ENCODE results near the gene OGDH. TPM values are rescaled to one million over a fixed set of nuclear protein-coding genes. Genes with fewer than 3 reads are reported as not detected.
"Not testable (repeated sequence)": the region's sequence is repeated elsewhere in the genome, so short reads cannot be mapped to it uniquely, and the experiment has no call there.

The OGDH gene
- total RNA-seq, 4 donors from 2014 or later: 74.0 to 160 (median 143) TPM

DNA sequence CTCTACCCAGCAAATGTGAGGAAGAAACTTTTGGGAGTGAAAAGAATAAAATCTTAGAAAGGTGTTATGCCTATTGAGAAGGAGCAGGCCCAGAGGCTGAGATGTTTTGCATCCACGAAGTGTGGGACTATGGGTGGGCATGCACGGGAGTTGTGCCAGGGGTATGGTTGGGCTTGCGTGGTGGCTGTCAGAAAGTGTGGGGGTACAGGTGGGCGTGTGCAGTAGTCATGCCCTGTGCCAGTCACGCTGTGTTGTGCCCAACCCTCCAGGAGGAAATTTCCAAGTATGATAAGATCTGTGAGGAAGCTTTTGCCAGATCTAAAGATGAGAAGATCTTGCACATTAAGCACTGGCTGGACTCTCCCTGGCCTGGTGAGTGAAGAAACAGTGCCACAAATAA, 89.3 kb downstream of the OGDH start:
- intact Hi-C loops (cut with DNase I; ENCODE audit: low total_unique reads) (no loop called here), in situ Hi-C loops (cut with MboI; ENCODE audit: low pct_ligation_motif_present in 1 of 4, low pct_unique_long_range_greater_than_20kb in 1 of 4, low sequenced_read_pairs in 3 of 4) (no loop called here)
- H3K4me3 ChIP-seq: no peak overlapping the region
- no peaks in the 10 kb centered on the region for H3K27me3 ChIP-seq
- TF ChIP-seq POLR2A (IDR thresholded peaks at IDR 0.05): no peak
- no peak for TF ChIP-seq EP300 (IDR thresholded peaks at IDR 0.05; ENCODE audit: low read depth)
- TF ChIP-seq, protein P1, sequence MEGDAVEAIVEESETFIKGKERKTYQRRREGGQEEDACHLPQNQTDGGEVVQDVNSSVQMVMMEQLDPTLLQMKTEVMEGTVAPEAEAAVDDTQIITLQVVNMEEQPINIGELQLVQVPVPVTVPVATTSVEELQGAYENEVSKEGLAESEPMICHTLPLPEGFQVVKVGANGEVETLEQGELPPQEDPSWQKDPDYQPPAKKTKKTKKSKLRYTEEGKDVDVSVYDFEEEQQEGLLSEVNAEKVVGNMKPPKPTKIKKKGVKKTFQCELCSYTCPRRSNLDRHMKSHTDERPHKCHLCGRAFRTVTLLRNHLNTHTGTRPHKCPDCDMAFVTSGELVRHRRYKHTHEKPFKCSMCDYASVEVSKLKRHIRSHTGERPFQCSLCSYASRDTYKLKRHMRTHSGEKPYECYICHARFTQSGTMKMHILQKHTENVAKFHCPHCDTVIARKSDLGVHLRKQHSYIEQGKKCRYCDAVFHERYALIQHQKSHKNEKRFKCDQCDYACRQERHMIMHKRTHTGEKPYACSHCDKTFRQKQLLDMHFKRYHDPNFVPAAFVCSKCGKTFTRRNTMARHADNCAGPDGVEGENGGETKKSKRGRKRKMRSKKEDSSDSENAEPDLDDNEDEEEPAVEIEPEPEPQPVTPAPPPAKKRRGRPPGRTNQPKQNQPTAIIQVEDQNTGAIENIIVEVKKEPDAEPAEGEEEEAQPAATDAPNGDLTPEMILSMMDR (IDR thresholded peaks at IDR 0.05): no peak
- TF ChIP-seq POLR2AphosphoS5 (IDR thresholded peaks at IDR 0.05): no peak
- H3K27ac ChIP-seq: no peak overlapping the region
- H3K9me3 ChIP-seq: no peaks in the 10 kb centered on the region
- H3K36me3 ChIP-seq: peaks cover 0 to 74% (median 38%) of the 10 kb centered on the region in 4 donors
- no peaks in the 10 kb centered on the region for H3K4me1 ChIP-seq
- 93% methylated on average over 3 to 5 of the region's 5 CpGs for WGBS, 2 donors (ENCODE audit: low coverage in 1 of 2)
- no peak for DNase-seq

DNA sequence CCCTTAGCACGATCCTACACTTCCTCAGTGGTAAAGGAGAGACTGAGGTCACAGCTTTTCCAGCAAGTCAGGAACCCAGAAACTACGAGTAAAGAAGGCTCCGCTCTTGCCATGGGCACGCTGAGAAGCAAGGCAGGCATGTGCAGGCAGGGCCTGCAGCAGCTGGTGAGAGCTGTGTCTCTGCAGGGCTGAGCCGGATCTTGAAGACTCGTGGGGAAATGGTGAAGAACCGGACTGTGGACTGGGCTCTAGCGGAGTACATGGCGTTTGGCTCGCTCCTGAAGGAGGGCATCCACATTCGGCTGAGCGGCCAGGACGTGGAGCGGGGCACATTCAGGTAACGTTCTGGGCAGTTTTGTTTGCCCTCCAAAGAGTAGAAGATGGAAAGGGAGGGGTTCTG, 90.3 kb downstream of the OGDH start:
- no peaks in the 10 kb centered on the region for H3K27me3 ChIP-seq
- no peak for TF ChIP-seq POLR2A (IDR thresholded peaks at IDR 0.05)
- no peak for TF ChIP-seq EP300 (IDR thresholded peaks at IDR 0.05; ENCODE audit: low read depth)
- no peak for TF ChIP-seq POLR2AphosphoS5 (IDR thresholded peaks at IDR 0.05)
- TF ChIP-seq, protein P1 (IDR thresholded peaks at IDR 0.05): no peak
- H3K4me3 ChIP-seq: no peak overlapping the region
- WGBS, 2 donors (ENCODE audit: low coverage in 1 of 2): 95 to 96% methylated on average over 11 to 15 of the region's 15 CpGs
- in situ Hi-C loops (cut with MboI; ENCODE audit: low pct_ligation_motif_present in 1 of 4, low pct_unique_long_range_greater_than_20kb in 1 of 4, low sequenced_read_pairs in 3 of 4) (no loop called here), intact Hi-C loops (cut with DNase I; ENCODE audit: low total_unique reads) (no loop called here)
- no peaks in the 10 kb centered on the region for H3K4me1 ChIP-seq
- no peaks in the 10 kb centered on the region for H3K9me3 ChIP-seq
- H3K27ac ChIP-seq: no peak overlapping the region
- H3K36me3 ChIP-seq: peaks cover 0 to 80% (median 39%) of the 10 kb centered on the region in 4 donors
- DNase-seq: no peak

DNA sequence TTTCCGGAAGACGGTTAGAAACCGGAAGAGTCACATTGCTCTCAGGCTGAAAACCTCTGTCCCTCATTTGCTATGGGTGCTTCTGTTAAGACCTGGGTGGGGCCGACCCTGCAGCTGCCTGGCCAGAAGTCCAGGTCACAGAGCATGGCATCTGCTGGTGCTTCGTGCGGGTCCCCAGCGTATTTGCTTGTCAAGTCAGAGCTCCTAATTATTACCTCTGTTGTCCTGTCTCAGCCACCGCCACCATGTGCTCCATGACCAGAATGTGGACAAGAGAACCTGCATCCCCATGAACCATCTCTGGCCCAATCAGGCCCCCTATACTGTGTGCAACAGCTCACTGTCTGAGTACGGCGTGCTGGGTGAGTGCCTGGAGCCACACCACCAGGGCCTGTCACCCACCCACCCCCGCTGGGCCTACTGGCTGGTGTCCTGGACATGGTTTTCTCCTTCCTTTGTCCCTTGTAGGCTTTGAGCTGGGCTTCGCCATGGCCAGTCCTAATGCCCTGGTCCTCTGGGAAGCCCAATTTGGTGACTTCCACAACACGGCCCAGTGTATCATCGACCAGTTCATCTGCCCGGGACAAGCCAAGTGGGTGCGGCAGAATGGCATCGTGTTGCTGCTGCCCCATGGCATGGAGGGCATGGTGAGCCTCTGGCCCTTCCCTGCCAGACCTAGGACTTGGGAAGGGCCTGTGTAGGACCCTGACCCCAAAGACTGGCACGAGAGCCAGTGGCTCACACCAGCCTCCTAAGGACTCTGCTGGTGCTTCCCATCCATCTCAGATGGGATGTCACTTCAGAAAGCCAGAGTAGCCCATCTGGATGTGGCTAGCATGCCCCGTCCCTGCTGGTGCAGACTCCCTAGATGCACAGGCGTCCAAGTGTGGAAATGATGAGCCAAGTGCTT, 91.0 kb downstream of the OGDH start:
- H3K27ac ChIP-seq: no peak overlapping the region
- no peak for TF ChIP-seq POLR2A (IDR thresholded peaks at IDR 0.05)
- TF ChIP-seq EP300 (IDR thresholded peaks at IDR 0.05; ENCODE audit: low read depth): no peak
- no peak for TF ChIP-seq POLR2AphosphoS5 (IDR thresholded peaks at IDR 0.05)
- TF ChIP-seq, protein P1 (IDR thresholded peaks at IDR 0.05): no peak
- WGBS, 2 donors (ENCODE audit: low coverage in 1 of 2): 98 to 100% methylated on average over 2 to 20 of the region's 20 CpGs

DNA sequence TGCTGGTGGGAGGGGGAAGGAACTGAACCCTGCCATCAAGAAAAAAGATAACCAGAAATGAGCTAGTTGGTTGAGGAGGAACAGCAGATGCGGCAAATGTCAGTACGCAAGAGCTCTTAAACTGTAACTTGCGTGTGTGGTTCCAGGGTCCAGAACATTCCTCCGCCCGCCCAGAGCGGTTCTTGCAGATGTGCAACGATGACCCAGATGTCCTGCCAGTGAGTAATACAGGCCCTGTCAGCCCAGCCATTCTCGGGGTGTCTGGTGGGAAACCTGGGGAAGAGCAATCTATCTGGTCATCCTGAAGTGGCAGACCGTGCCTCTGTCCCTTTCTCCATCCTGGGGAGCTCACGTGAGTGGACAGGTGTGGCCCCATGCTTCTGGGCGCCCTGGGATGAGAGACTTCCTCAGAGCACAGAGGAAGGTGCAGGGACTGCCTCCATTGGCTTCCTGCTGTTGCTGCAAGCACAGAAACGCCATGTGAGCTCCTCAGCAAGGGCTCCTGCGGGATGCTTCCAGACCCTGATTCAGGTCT, 91.7 kb downstream of the OGDH start:
- TF ChIP-seq, protein P1 (IDR thresholded peaks at IDR 0.05): no peak
- no peak for TF ChIP-seq EP300 (IDR thresholded peaks at IDR 0.05; ENCODE audit: low read depth)
- no peak for TF ChIP-seq POLR2AphosphoS5 (IDR thresholded peaks at IDR 0.05)
- no peak for TF ChIP-seq POLR2A (IDR thresholded peaks at IDR 0.05)
- no peak overlapping the region for H3K27ac ChIP-seq
- in situ Hi-C loops (cut with MboI; ENCODE audit: low pct_ligation_motif_present in 1 of 4, low pct_unique_long_range_greater_than_20kb in 1 of 4, low sequenced_read_pairs in 3 of 4): no loop called here
- no peak overlapping the region for H3K4me3 ChIP-seq
- WGBS, 2 donors (ENCODE audit: low coverage in 1 of 2): 98% methylated on average over 13 of the region's 13 CpGs; no CpG with 5 or more reads in 1 of the 2 donors
- no peaks in the 10 kb centered on the region for H3K4me1 ChIP-seq
- DNase-seq: no peak
- intact Hi-C loops (cut with DNase I; ENCODE audit: low total_unique reads): no loop called here
- H3K27me3 ChIP-seq: no peaks in the 10 kb centered on the region
- H3K36me3 ChIP-seq: peaks cover 0 to 83% (median 38%) of the 10 kb centered on the region in 4 donors
- no peaks in the 10 kb centered on the region for H3K9me3 ChIP-seq

More for the DNA sequence above, 91.0 kb downstream of the OGDH start:
- DNase-seq: no peak
- no peaks in the 10 kb centered on the region for H3K27me3 ChIP-seq
- peaks cover 0 to 80% (median 42%) of the 10 kb centered on the region in 4 donors for H3K36me3 ChIP-seq
- no peak overlapping the region for H3K4me3 ChIP-seq
- H3K4me1 ChIP-seq: no peaks in the 10 kb centered on the region
- intact Hi-C loops (cut with DNase I; ENCODE audit: low total_unique reads): no loop called here
- no peaks in the 10 kb centered on the region for H3K9me3 ChIP-seq
- in situ Hi-C loops (cut with MboI; ENCODE audit: low pct_ligation_motif_present in 1 of 4, low pct_unique_long_range_greater_than_20kb in 1 of 4, low sequenced_read_pairs in 3 of 4): no loop called here

DNA sequence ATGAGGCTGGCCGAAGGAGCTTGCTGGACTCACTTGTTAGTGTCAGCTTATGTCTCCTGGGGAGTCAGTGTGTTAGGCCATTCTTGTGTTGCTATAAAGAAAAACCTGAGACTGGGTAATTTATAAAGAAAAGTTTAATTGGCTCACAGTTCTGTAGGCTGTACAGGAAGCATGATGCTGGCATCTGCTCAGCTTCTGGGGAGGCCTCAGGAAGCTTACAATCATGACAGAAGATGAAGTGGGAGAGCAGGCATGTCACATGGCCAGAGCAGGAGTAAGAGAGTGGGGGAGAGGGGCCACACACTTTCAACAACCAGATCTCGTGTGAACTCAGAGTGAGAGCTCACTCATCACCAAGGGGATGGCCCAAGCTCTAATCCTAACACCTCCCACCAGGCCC, 93.2 kb downstream of the OGDH start:
- intact Hi-C loops (cut with DNase I; ENCODE audit: low total_unique reads); H3K4me1 ChIP-seq; in situ Hi-C loops (cut with MboI; ENCODE audit: low pct_ligation_motif_present in 1 of 4, low pct_unique_long_range_greater_than_20kb in 1 of 4, low sequenced_read_pairs in 3 of 4); H3K27ac ChIP-seq; H3K9me3 ChIP-seq; H3K4me3 ChIP-seq; H3K27me3 ChIP-seq; DNase-seq: not testable (repeated sequence)
- 93 to 100% methylated on average over 1 to 2 of the region's 2 CpGs for WGBS, 2 donors (ENCODE audit: low coverage in 1 of 2)
- peaks cover 0 to 72% (median 37%) of the 10 kb centered on the region in 4 donors for H3K36me3 ChIP-seq

Data from transverse colon (tissue), 4 donors.